22Rv1 (cell line): ENCODE measurements around the gene IQCE.

Experiments
- ZFX ChIP-seq: fragments of 450-650 bp; IDR thresholded peaks from 2 replicates; pipeline ENCODE4 v1.6.1; 2017; ENCODE audit warnings: antibody characterized with exemption, borderline replicate concordance
- TF ChIP-seq, protein P1 (sequence below): fragments of 450-650 bp; IDR thresholded peaks from 2 replicates; pipeline ENCODE4 v1.5.1; 2017; ENCODE audit warnings: mild to moderate bottlenecking

- TF ChIP-seq, protein P1, sequence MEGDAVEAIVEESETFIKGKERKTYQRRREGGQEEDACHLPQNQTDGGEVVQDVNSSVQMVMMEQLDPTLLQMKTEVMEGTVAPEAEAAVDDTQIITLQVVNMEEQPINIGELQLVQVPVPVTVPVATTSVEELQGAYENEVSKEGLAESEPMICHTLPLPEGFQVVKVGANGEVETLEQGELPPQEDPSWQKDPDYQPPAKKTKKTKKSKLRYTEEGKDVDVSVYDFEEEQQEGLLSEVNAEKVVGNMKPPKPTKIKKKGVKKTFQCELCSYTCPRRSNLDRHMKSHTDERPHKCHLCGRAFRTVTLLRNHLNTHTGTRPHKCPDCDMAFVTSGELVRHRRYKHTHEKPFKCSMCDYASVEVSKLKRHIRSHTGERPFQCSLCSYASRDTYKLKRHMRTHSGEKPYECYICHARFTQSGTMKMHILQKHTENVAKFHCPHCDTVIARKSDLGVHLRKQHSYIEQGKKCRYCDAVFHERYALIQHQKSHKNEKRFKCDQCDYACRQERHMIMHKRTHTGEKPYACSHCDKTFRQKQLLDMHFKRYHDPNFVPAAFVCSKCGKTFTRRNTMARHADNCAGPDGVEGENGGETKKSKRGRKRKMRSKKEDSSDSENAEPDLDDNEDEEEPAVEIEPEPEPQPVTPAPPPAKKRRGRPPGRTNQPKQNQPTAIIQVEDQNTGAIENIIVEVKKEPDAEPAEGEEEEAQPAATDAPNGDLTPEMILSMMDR = no peak
- TF ChIP-seq ZFX = no peak
Observed at GRCh38 chr7:2637066-2637471, 78.3 kb downstream of the IQCE start.
